HEK293T (cell line): ENCODE data around the gene ANTXRL.
"Not testable (repeated sequence)": the region's sequence is repeated elsewhere in the genome, so short reads cannot be mapped to it uniquely, and the experiment has no call there.

ENCODE experiments used
- CTCF ChIA-PET: fragments of 350-600 bp; formaldehyde crosslinking; extraction: SDS; loops from one replicate; lab custom pipeline; 2021; ENCODE audit warnings: antibody characterized with exemption, inconsistent platforms; lab: Yijun Ruan, JAX
- POLR2A ChIA-PET: fragments of 350-600 bp; formaldehyde crosslinking; extraction: SDS; loops from one replicate; lab custom pipeline; 2020; ENCODE audit warnings: antibody characterized with exemption, inconsistent platforms; lab: Yijun Ruan, JAX
- DNase-seq: peaks from one replicate; pipeline ENCODE4 v3.0.0; 2012; ENCODE audit warnings: mixed read lengths; ENCODE audit errors: extremely low spot score
- ARNT ChIP-seq: fragments of 450-650 bp; IDR thresholded peaks from 2 replicates; pipeline ENCODE4 v1.6.1; 2017; ENCODE audit warnings: mild to moderate bottlenecking
- BHLHE40 ChIP-seq: fragments of 450-650 bp; IDR thresholded peaks from 2 replicates; pipeline ENCODE4 v1.6.1; 2016; ENCODE audit warnings: mild to moderate bottlenecking, moderate library complexity, borderline replicate concordance
- CTBP1 ChIP-seq: fragments of 450-650 bp; IDR thresholded peaks from 2 replicates; pipeline ENCODE4 v1.6.1; 2016; ENCODE audit warnings: borderline replicate concordance
- ELF4 ChIP-seq: fragments of 450-650 bp; IDR thresholded peaks from 2 replicates; pipeline ENCODE4 v1.6.1; 2017; ENCODE audit warnings: antibody characterized with exemption
- FOXA1 ChIP-seq: fragments of 450-650 bp; IDR thresholded peaks from 2 replicates; pipeline ENCODE4 v1.6.1; 2016; ENCODE audit warnings: mild to moderate bottlenecking
- FOXK2 ChIP-seq: fragments of 450-650 bp; IDR thresholded peaks from 2 replicates; pipeline ENCODE4 v1.6.1; 2016; ENCODE audit warnings: mild to moderate bottlenecking
- FOXM1 ChIP-seq: fragments of 450-650 bp; IDR thresholded peaks from 2 replicates; pipeline ENCODE4 v1.6.1; 2017; ENCODE audit warnings: mild to moderate bottlenecking, borderline replicate concordance
- HDGF ChIP-seq: fragments of 450-650 bp; IDR thresholded peaks from 2 replicates; pipeline ENCODE4 v1.6.1; 2017; ENCODE audit warnings: antibody characterized with exemption, borderline replicate concordance
- L3MBTL2 ChIP-seq: fragments of 450-650 bp; conservative IDR thresholded peaks from 2 replicates; pipeline ENCODE4 v1.6.1; 2016; ENCODE audit warnings: mild to moderate bottlenecking
- LEF1 ChIP-seq: fragments of 450-650 bp; IDR thresholded peaks from 2 replicates; pipeline ENCODE4 v1.6.1; 2017; ENCODE audit warnings: mild to moderate bottlenecking, borderline replicate concordance
- NFRKB ChIP-seq: fragments of 450-650 bp; IDR thresholded peaks from 2 replicates; pipeline ENCODE4 v1.6.1; 2016; ENCODE audit warnings: mild to moderate bottlenecking, moderate library complexity
- SP1 ChIP-seq: fragments of 450-650 bp; IDR thresholded peaks from 2 replicates; pipeline ENCODE4 v1.6.1; 2017
- SUZ12 ChIP-seq: fragments of 450-650 bp; IDR thresholded peaks from 2 replicates; pipeline ENCODE4 v1.6.1; 2016; ENCODE audit warnings: mild to moderate bottlenecking
- TARDBP ChIP-seq: fragments of 450-650 bp; IDR thresholded peaks from 2 replicates; pipeline ENCODE4 v1.6.1; 2016
- ZNF384 ChIP-seq: fragments of 450-650 bp; IDR thresholded peaks from 2 replicates; pipeline ENCODE4 v1.6.1; 2016
- TF ChIP-seq, protein P1 (sequence below): fragments of 450-650 bp; IDR thresholded peaks from 2 replicates; pipeline ENCODE4 v1.6.1; 2016

The ANTXRL gene

DNA sequence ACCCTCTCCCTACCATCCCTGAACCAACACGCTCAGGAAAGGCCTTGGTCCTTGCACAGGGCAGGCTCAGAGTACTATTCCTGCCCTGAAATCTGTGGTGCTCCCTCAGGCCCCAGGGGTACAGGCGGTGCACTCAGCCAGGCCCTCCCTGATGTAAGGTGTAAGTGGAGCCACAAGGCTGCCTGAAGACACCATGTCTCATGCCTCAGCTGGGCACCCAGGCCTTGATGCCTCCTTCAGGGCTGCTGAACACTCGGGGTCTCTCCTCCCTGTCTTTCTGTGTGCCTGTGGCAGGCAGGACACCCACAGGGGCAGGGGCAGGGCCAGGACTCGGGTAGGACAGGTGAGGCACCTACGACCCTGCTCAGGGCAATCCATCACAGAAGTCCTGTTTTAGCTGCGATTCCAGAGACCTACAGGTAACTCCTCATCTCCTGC lies 22.9 kb upstream of the ANTXRL start:
- no peak for TF ChIP-seq ELF4
- TF ChIP-seq SUZ12 = no peak
- no peak for TF ChIP-seq SP1

DNA sequence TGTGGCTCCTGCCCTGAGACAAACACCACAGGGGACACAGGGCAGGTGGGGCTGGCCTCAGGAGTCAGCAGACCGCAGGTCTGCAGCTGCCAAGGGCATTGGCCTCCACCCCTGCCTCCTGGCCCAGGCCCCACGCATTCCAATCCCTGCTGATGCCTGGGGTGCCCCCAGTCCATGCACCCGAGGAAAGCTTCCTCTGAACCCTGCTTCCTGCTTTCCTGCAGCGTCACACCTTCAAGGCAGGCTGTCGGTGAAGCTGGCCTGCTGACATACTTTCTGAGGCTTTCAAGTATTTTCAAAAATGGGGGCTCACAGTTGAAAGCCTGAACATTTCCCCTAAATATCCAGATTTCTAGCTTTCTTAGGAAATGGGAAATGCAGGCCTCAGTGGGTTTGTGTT lies 22.5 kb upstream of the ANTXRL start:
- no peak for DNase-seq
- CTCF ChIA-PET = no interaction called here
- TF ChIP-seq ARNT = no peak
- TF ChIP-seq FOXM1 = no peak
- TF ChIP-seq, protein P1, sequence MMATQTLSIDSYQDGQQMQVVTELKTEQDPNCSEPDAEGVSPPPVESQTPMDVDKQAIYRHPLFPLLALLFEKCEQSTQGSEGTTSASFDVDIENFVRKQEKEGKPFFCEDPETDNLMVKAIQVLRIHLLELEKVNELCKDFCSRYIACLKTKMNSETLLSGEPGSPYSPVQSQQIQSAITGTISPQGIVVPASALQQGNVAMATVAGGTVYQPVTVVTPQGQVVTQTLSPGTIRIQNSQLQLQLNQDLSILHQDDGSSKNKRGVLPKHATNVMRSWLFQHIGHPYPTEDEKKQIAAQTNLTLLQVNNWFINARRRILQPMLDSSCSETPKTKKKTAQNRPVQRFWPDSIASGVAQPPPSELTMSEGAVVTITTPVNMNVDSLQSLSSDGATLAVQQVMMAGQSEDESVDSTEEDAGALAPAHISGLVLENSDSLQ = no peak
- no peak for TF ChIP-seq SP1
- no peak for TF ChIP-seq FOXA1
- TF ChIP-seq BHLHE40 = no peak
- TF ChIP-seq ELF4 = no peak
- TF ChIP-seq FOXK2 = no peak
- TF ChIP-seq NFRKB = no peak
- no peak for TF ChIP-seq L3MBTL2
- TF ChIP-seq SUZ12 = no peak
- no peak for TF ChIP-seq CTBP1
- TF ChIP-seq TARDBP = no peak
- TF ChIP-seq ZNF384 = no peak
- TF ChIP-seq HDGF = no peak
- TF ChIP-seq LEF1 = no peak
- POLR2A ChIA-PET = no interaction called here

More for the DNA sequence above, 22.9 kb upstream of the ANTXRL start:
- ChIA-PET POLR2A (no interaction called here), CTCF (no interaction called here)
- DNase-seq = no peak

DNA sequence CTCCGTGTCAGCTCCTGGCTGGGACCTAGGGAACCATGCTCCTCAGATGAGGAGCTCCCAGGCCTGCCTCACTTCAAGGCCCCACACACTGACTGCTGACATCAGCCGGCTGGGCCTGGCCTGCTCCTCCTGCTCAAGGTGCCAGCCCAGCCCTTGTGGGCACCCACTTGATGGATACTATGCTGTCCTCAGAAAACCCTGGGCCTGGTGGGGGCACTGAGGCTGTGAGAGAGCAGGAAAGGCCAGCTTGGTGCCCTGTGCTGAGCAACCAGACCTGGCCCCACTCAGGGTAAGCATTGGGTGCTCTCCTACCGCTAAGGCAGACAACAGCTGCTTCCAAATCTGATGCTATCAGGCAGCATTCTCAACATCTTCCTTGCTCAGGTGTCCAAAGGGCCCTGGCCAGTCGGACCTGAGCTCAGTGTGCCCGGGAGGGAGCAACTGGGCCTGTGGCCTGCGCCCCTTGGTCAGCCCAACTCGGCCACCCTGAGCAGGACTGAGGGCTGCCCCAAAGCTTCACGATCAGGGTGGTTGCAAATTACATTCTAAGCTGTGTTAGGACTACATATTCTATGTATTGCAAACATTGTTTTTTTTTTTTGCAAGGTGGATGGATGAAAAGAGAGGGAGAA lies 21.9 kb upstream of the ANTXRL start:
- ChIA-PET CTCF (no interaction called here), POLR2A (no interaction called here)
- DNase-seq = no peak
- TF ChIP-seq ELF4 = no peak
- no peak for TF ChIP-seq HDGF
- TF ChIP-seq NFRKB = no peak
- TF ChIP-seq SUZ12 = no peak
- no peak for TF ChIP-seq CTBP1
- no peak for TF ChIP-seq ARNT

DNA sequence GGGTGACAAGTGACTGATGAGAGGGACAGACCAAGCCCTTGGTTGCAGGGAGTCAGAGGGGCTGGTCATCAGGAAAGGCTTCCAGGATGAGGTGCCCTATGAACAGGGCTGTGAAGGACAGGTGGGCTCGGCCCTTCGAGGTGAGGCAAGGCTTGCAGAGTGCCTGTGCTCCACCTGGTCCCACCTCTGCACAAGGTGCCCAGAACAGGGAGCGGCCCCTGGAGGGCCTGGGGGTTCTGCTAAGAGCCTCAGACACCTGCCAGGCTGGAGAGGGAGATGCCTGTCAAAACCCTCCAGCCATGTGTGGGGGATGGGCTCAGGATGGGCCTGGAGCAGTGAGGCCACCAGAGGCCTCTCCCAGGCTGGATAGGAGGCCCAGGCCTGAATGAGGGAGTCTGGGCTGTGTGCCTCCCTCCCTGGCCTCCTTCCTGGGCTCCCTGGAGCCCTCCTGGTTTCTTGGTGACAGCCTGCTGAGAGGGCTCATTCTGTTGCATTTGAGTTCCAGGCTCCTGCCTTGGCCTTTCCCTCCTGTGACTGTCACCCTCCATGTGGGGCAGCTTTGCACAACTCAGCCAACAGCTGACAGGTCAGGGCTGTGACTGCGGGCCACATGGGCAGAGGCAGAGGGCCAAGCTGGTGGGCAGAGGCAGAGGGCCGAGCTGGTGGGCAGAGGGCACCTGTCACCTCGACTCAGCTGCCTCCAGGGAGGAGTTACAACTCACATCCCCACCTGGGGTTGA lies 21.1 kb upstream of the ANTXRL start:
- POLR2A ChIA-PET = not testable (repeated sequence)

DNA sequence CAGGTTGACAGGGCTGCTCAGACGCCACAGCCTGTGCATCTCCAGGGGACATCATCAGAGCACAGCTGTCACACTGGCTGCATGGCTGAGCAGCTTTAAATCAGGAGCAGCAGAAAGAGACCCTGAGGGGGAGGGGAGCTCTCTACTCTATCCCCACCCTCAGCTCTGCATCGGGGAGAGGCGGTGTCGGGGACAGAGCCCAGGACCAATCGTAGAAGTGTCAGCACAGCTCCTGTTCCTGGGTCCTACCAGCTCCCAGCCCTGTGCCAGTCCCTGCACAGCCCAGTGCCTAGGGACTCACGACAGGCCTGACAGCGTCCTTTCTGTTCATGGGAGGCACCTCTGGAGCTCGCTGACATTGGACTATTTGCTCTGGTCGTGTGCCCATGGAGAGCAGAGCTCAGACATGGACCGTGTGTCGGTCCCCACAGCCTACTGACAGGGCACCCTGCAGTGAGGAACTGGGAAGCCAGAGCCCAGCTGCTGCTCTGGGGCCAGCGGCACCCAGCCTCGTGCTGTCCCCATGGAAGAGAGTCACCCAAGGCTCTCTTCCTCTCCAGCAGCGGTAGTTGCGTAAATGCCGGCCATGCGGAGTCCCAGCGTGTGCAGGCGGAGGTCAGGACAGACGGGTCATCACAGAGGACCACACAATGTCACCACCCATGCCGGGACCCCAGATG lies 20.4 kb upstream of the ANTXRL start:
- CTCF ChIA-PET = no interaction called here
- TF ChIP-seq FOXM1 = no peak
- no peak for TF ChIP-seq ARNT
- no peak for TF ChIP-seq ZNF384
- TF ChIP-seq FOXA1 = no peak
- TF ChIP-seq ELF4 = no peak
- no peak for TF ChIP-seq FOXK2
- TF ChIP-seq NFRKB = no peak
- no peak for TF ChIP-seq TARDBP
- TF ChIP-seq CTBP1 = no peak
- TF ChIP-seq L3MBTL2 = no peak
- no peak for TF ChIP-seq LEF1
- TF ChIP-seq SP1 = no peak
- TF ChIP-seq, protein P1 = no peak
- TF ChIP-seq BHLHE40 = no peak
- TF ChIP-seq SUZ12 = no peak
- TF ChIP-seq HDGF = no peak
- no peak for DNase-seq
- POLR2A ChIA-PET = no interaction called here

More for the DNA sequence above, 21.1 kb upstream of the ANTXRL start:
- CTCF ChIA-PET, DNase-seq: not testable (repeated sequence)

DNA sequence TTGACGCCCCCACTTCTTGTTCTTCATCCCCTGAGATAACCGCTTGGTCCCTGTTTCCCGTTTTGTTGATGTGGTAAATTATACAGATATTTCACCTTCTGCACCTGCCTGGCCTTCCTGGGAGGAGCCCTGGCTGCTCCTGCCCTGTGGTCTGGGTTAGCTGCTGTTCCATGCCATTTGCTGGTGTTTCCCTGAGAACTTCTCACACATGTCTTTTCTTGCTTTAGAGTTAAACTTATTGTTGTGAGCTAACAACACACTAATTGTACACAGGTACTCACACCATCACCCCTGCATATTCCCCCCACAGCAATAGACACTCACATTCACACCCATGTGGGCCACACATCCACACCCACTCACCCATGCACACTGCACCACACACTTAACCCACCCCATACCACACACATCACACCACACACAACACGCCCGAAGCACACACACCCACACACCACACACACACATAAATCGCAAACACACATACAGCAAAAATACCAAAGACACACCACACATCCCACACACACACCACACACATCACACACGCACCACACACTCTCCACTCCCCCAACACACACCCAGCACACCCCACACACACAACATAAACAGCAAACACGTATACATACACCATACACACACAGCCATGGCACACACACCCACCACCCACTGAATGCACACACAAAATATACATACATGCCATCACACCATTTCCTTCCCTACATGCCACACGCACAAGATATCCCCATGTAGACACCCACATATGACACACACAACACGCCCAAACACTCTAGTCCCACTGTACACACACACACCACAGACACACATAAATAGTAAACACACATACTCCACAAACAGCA lies 19.4 kb upstream of the ANTXRL start:
- DNase-seq = no peak
- CTCF ChIA-PET = no interaction called here
- no peak for TF ChIP-seq L3MBTL2
- TF ChIP-seq, protein P1 = no peak
- no peak for TF ChIP-seq ELF4
- TF ChIP-seq TARDBP = no peak
- POLR2A ChIA-PET = no interaction called here
